Caco-2 (cell line): Measurements from ENCODE around the gene GRAMD2B. TPM values are rescaled to one million over a fixed set of nuclear protein-coding genes. Genes with fewer than 3 reads are reported as not detected.
"Not testable (repeated sequence)": the region's sequence is repeated elsewhere in the genome, so short reads cannot be mapped to it uniquely, and the experiment has no call there.

Experiments used
- BruUV-seq: library from RNA; stranded (reverse); fragments of 400-500 nt; replicated peaks from 2 replicates; lab custom pipeline; 2021; lab: Mats Ljungman, UMichigan
- CTCF ChIA-PET: fragments of 300-600 bp; sonication (Branson Sonifier 250); formaldehyde crosslinking; loops from one replicate; lab custom pipeline; 2022; ENCODE audit warnings: antibody characterized with exemption; lab: Charles Lee
- POLR2A ChIA-PET: fragments of 300-600 bp; sonication (Branson Sonifier 250); formaldehyde crosslinking; loops from one replicate; lab custom pipeline; 2022; ENCODE audit warnings: antibody characterized with exemption; lab: Charles Lee
- DNase-seq, 2 experiments: peaks; one replicate each; pipeline versions ENCODE4 v3.0.0 to v3.0.0-alpha.2; 2020 to 2022
- H3K27me3 ChIP-seq: replicated peaks from 2 replicates; pipeline ENCODE4 v1.6.0; 2011; ENCODE audit warnings: low read length; ENCODE audit not compliant: control insufficient read depth, insufficient read depth
- H3K36me3 ChIP-seq: 2 replicates; pipeline ENCODE4 v1.5.1; 2011; ENCODE audit warnings: low read length; ENCODE audit not compliant: control insufficient read depth, insufficient read depth
- H3K4me1 ChIP-seq: fragments of 250-450 bp; sonication (Bioruptor Pico); 2 replicates; pipeline ENCODE4 v1.5.1; 2020; ENCODE audit warnings: mild to moderate bottlenecking
- H3K4me3 ChIP-seq: 2 replicates; pipeline ENCODE4 v1.5.1; 2011; ENCODE audit warnings: low read depth, mild to moderate bottlenecking, control low read depth, low read length
- H3K9me3 ChIP-seq: fragments of 250-450 bp; sonication (Bioruptor Pico); 2 replicates; pipeline ENCODE4 v1.5.1; 2020; ENCODE audit warnings: mild to moderate bottlenecking, moderate library complexity
- H3K27ac Mint-ChIP-seq: one replicate; pipeline ENCODE4 v1.8.0; 2022; ENCODE audit warnings: mixed read lengths; ENCODE audit not compliant: unreplicated experiment
- H3K27me3 Mint-ChIP-seq: one replicate; pipeline ENCODE4 v1.8.0; 2022; ENCODE audit warnings: mixed read lengths; ENCODE audit not compliant: insufficient read depth, unreplicated experiment
- H3K36me3 Mint-ChIP-seq: one replicate; pipeline ENCODE4 v1.8.0; 2022; ENCODE audit warnings: mild to moderate bottlenecking, mixed read lengths; ENCODE audit not compliant: insufficient read depth, unreplicated experiment
- H3K4me1 Mint-ChIP-seq: one replicate; pipeline ENCODE4 v1.8.0; 2022; ENCODE audit warnings: low read depth, mixed read lengths; ENCODE audit not compliant: unreplicated experiment
- H3K4me3 Mint-ChIP-seq: one replicate; pipeline ENCODE4 v1.8.0; 2022; ENCODE audit warnings: mild to moderate bottlenecking, moderate library complexity, mixed read lengths; ENCODE audit not compliant: unreplicated experiment
- H3K9me3 Mint-ChIP-seq: one replicate; pipeline ENCODE4 v1.8.0; 2022; ENCODE audit warnings: mixed read lengths; ENCODE audit not compliant: unreplicated experiment
- CTCF ChIP-seq, 2 experiments: fragments of 200-600 bp in 1 of 2; IDR thresholded peaks; 1 replicate in 1 of 2; 2 replicates in 1 of 2; pipeline versions ENCODE4 v1.5.1 to v1.8.0; 2011 to 2022; ENCODE audit warnings: antibody characterized with exemption in 1 of 2, control low read depth in 1 of 2, inconsistent platforms in 1 of 2, low read depth in 1 of 2, low read length in 1 of 2, mild to moderate bottlenecking in 1 of 2, moderate library complexity in 1 of 2; ENCODE audit not compliant: insufficient read depth in 1 of 2, severe bottlenecking in 1 of 2, unreplicated experiment in 1 of 2
- intact Hi-C: fragments of 100-400 bp; cut with micrococcal nuclease; formaldehyde crosslinking; loops from one replicate; pipeline ENCODE4 v1.10.0; 2022; ENCODE audit not compliant: unreplicated experiment
- total RNA-seq: library from RNA; stranded (reverse); gene quantifications from 2 replicates; pipeline ENCODE4 v1.2.3, GENCODE V29; 2022

The GRAMD2B gene
- total RNA-seq, 1 experiment from 2014 or later = 3.0 TPM

DNA sequence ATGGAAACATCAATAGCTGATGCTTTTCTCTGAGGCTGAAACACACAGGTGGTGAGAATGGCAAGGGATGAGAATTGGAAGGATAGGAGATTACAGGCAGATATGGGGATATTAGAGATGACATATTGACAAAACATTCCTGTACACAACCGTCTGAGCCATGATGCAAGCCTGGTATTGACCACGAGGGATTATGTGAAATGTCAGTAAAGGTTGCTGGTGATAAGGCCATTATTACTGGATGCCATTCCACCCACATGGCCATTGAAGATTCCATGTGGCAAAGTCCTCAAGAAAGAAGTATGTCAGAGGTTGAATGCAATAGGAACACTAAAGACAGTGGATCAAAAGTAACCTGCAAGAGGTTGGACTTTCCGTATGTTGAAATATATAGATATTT lies 15.7 kb downstream of the GRAMD2B start:
- Mint-ChIP-seq H3K4me3 (no peak overlapping the region), H3K9me3 (no peaks in the 10 kb centered on the region), H3K27ac (no peak overlapping the region), H3K36me3 (no peaks in the 10 kb centered on the region), H3K27me3 (no peaks in the 10 kb centered on the region), H3K4me1 (no peaks in the 10 kb centered on the region)
- ChIA-PET CTCF (no interaction called here), POLR2A (no interaction called here)
- Histone ChIP-seq H3K4me1 (no peaks in the 10 kb centered on the region), H3K4me3 (no peak overlapping the region), H3K36me3 (no peaks in the 10 kb centered on the region), H3K9me3 (no peaks in the 10 kb centered on the region), H3K27me3 (no peaks in the 10 kb centered on the region)
- no TSS peak for BruUV-seq
- no peak for TF ChIP-seq CTCF (IDR thresholded peaks at IDR 0.05; ENCODE audit: insufficient read depth in 1 of 2, low read depth in 1 of 2, low read length in 1 of 2, severe bottlenecking in 1 of 2, unreplicated experiment in 1 of 2)
- no peak for DNase-seq
- intact Hi-C loops = no loop called here

GRCh38 chr5:126439724-126440123 lies 16.5 kb downstream of the GRAMD2B start:
- DNase-seq, H3K4me1 ChIP-seq, intact Hi-C loops, BruUV-seq, H3K9me3 Mint-ChIP-seq, H3K4me3 Mint-ChIP-seq, H3K36me3 ChIP-seq, POLR2A ChIA-PET, H3K27me3 Mint-ChIP-seq, H3K36me3 Mint-ChIP-seq, H3K27ac Mint-ChIP-seq, H3K4me1 Mint-ChIP-seq, H3K4me3 ChIP-seq, H3K27me3 ChIP-seq, CTCF ChIA-PET, H3K9me3 ChIP-seq: not testable (repeated sequence)

DNA sequence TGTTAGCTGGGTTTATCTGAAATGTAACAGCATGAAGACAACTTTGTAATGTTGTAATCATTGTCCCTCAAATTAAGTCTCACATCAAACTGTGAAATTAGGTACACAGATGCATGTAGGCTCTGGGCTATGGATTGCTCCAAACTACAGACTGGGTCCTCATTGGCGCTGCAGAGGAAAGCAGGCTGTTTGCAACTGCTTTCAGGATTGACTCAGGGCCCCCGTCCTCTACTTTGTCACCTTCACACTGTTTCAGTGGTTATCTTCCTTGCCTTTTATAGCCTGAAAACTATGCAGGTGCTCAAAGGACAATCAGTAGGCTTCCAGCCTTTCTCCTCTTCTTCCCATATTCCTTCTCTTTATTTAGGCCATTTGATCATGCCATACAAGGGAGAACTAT lies 18.0 kb downstream of the GRAMD2B start:
- no peak overlapping the region for H3K27ac Mint-ChIP-seq
- intact Hi-C loops = no loop called here
- BruUV-seq = no TSS peak

More for the DNA sequence above, 18.0 kb downstream of the GRAMD2B start:
- no peak for DNase-seq
- no peaks in the 10 kb centered on the region for H3K9me3 ChIP-seq
- peaks cover 3% of the 10 kb centered on the region; the same call in 1 of the 2 replicates for H3K4me1 ChIP-seq
- ChIA-PET CTCF (no interaction called here), POLR2A (no interaction called here)
- no peak overlapping the region for H3K4me3 ChIP-seq
- Mint-ChIP-seq H3K4me1 (no peaks in the 10 kb centered on the region), H3K4me3 (no peak overlapping the region), H3K9me3 (no peaks in the 10 kb centered on the region), H3K36me3 (peaks cover 10% of the 10 kb centered on the region), H3K27me3 (no peaks in the 10 kb centered on the region)
- H3K36me3 ChIP-seq = no peaks in the 10 kb centered on the region
- H3K27me3 ChIP-seq = no peaks in the 10 kb centered on the region
- TF ChIP-seq CTCF (IDR thresholded peaks at IDR 0.05; ENCODE audit: insufficient read depth in 1 of 2, low read depth in 1 of 2, low read length in 1 of 2, severe bottlenecking in 1 of 2, unreplicated experiment in 1 of 2) = no peak
